GM23248 (cell line): ENCODE data around the gene ARID5B. TPM values are rescaled to one million over a fixed set of nuclear protein-coding genes. Genes with fewer than 3 reads are reported as not detected.
A peak's percentile ranks its signal among the peaks of the same experiment; 100 is the strongest.

Source experiments
- DNase-seq: peaks from one replicate; pipeline ENCODE4 v3.0.0-alpha.2; 2015
- H2AFZ ChIP-seq: fragments of 200-600 bp; sonication (generic); 2 replicates; pipeline ENCODE4 v1.6.1; 2016; ENCODE audit warnings: antibody characterized with exemption
- H3F3A ChIP-seq: fragments of 200-600 bp; sonication (generic); 2 replicates; pipeline ENCODE4 v1.6.1; 2016; ENCODE audit warnings: mild to moderate bottlenecking, antibody characterized with exemption, mixed run types; ENCODE audit not compliant: insufficient read depth
- H3K27ac ChIP-seq: fragments of 200-600 bp; sonication (generic); 2 replicates; pipeline ENCODE4 v1.5.1; 2016; ENCODE audit warnings: mild to moderate bottlenecking
- H3K27me3 ChIP-seq: fragments of 200-600 bp; sonication (generic); replicated peaks from 2 replicates; pipeline ENCODE4 v1.6.1; 2016; ENCODE audit warnings: mild to moderate bottlenecking; ENCODE audit not compliant: insufficient read depth
- H3K36me3 ChIP-seq: fragments of 200-600 bp; sonication (generic); 2 replicates; pipeline ENCODE4 v1.6.1; 2016; ENCODE audit warnings: low read depth, mild to moderate bottlenecking
- H3K4me1 ChIP-seq: fragments of 200-600 bp; sonication (generic); 2 replicates; pipeline ENCODE4 v1.6.1; 2016; ENCODE audit warnings: mild to moderate bottlenecking; ENCODE audit not compliant: insufficient read depth
- H3K4me2 ChIP-seq: fragments of 200-600 bp; sonication (generic); one replicate; pipeline ENCODE4 v1.6.1; 2016; ENCODE audit warnings: mild to moderate bottlenecking; ENCODE audit not compliant: unreplicated experiment
- H3K4me3 ChIP-seq: fragments of 200-600 bp; sonication (generic); 2 replicates; pipeline ENCODE4 v1.5.1; 2016; ENCODE audit warnings: mild to moderate bottlenecking
- H3K79me2 ChIP-seq: fragments of 200-600 bp; sonication (generic); 2 replicates; pipeline ENCODE4 v1.6.1; 2016; ENCODE audit warnings: mild to moderate bottlenecking; ENCODE audit not compliant: insufficient read depth
- H3K9ac ChIP-seq: fragments of 200-600 bp; sonication (generic); 2 replicates; pipeline ENCODE4 v1.6.1; 2016; ENCODE audit warnings: mild to moderate bottlenecking
- H3K9me2 ChIP-seq: fragments of 200-600 bp; sonication (generic); 2 replicates; pipeline ENCODE4 v1.6.1; 2016; ENCODE audit warnings: mixed run types, mild to moderate bottlenecking, moderate library complexity; ENCODE audit not compliant: insufficient read depth
- H3K9me3 ChIP-seq: fragments of 200-600 bp; sonication (generic); one replicate; pipeline ENCODE4 v1.6.1; 2017; ENCODE audit warnings: low read depth
- H4K20me1 ChIP-seq: fragments of 200-600 bp; sonication (generic); 2 replicates; pipeline ENCODE4 v1.6.0; 2016; ENCODE audit not compliant: insufficient read depth
- EZH2 ChIP-seq: fragments of 200-600 bp; sonication (generic); IDR thresholded peaks from 2 replicates; pipeline ENCODE4 v1.6.1; 2018; ENCODE audit warnings: antibody characterized with exemption, mild to moderate bottlenecking; ENCODE audit not compliant: insufficient read depth, poor library complexity, severe bottlenecking
- EZH2phosphoT487 ChIP-seq: fragments of 200-600 bp; sonication (generic); IDR thresholded peaks from 2 replicates; pipeline ENCODE4 v1.6.1; 2018; ENCODE audit warnings: antibody characterized with exemption, moderate library complexity, mild to moderate bottlenecking, low read depth; ENCODE audit not compliant: insufficient read depth
- WGBS, 2 experiments: methylation state at CpG; one replicate each; pipeline ENCODE4 v1.1.6; 2015 to 2017; ENCODE audit warnings: low lambda C conversion rate in 2 of 2, low coverage in 1 of 2; ENCODE audit errors: missing lambda C conversion rate in 2 of 2; 5-methylcytosine and 5-hydroxymethylcytosine counted together
- in situ Hi-C: fragments of 300-500 bp; cut with MboI; formaldehyde crosslinking; loops from 2 replicates; pipeline ENCODE4 v1.15.0; 2020
- polyA plus RNA-seq: library from polyadenylated mRNA; unstranded; fragments of >200 nt; fragmentation: Nextera tagmentation; extraction: Ambion mirVana; gene quantifications from 2 replicates; pipeline ENCODE4 v1.2.1, GENCODE V29; 2016
- total RNA-seq: library from RNA; depleted of rRNA; stranded (reverse); fragments of >200 nt; shearing (Covaris generic); gene quantifications from 2 replicates; pipeline ENCODE4 v1.2.3, GENCODE V29; 2014

Gene ARID5B
- total and polyA plus RNA-seq, 2 experiments from 2014 or later = 56.7 to 78.8 TPM

- TF ChIP-seq EZH2phosphoT487 = no peak
- TF ChIP-seq EZH2 = no peak
- Histone ChIP-seq H3K4me2 (peak overlapping the region; percentile 76), H3K4me3 (peak overlapping the region; percentile 35), H3K4me1 (peaks cover 67% of the 10 kb centered on the region), H3K9me3 (no peaks in the 10 kb centered on the region), H3F3A (peaks cover 57% of the 10 kb centered on the region), H4K20me1 (no peaks in the 10 kb centered on the region), H3K9me2 (no peaks in the 10 kb centered on the region), H3K27me3 (no peaks in the 10 kb centered on the region), H3K27ac (peak overlapping the region; percentile 80), H2AFZ (no peak overlapping the region), H3K36me3 (no peaks in the 10 kb centered on the region), H3K79me2 (peaks cover 18% of the 10 kb centered on the region), H3K9ac (no peak overlapping the region)
- DNase-seq = peak; percentile 55
- in situ Hi-C loops = no loop called here
- 72 to 74% methylated on average over 3 of the region's 3 CpGs for WGBS, 2 experiments
These were observed 38.4 kb downstream of the ARID5B start for GRCh38 chr10:61939902-61940301.

DNA sequence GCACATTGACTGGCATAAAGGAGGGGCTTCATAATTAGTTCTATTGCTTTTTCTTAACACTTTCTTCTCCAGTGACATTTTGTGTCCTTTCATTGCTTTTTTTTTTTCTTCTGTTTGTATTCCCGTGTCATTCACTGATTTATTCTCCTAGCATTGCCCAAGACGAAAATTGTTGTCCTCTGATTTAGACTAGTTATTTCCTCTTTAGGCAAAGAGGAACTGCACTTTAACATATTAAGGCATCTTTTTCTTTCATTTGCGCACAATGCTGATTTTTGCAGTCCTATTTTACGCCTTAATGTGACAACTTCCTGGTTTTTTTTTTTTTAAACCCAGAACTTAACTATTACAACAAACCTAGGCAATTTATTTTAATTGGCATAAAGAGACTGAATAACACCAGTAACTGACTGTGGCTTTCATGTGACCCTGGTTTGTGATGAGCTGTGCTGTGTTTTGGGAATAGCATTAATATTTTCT, 39.7 kb downstream of the ARID5B start:
- DNase-seq = no peak
- TF ChIP-seq EZH2phosphoT487 (no peak), EZH2 (no peak)
- in situ Hi-C loops = no loop called here
- Histone ChIP-seq H3K9me2 (no peaks in the 10 kb centered on the region), H3K27me3 (no peaks in the 10 kb centered on the region), H3K4me2 (no peak overlapping the region), H3K27ac (no peak overlapping the region), H3F3A (peaks cover 60% of the 10 kb centered on the region), H3K9me3 (no peaks in the 10 kb centered on the region), H3K4me1 (peaks cover 63% of the 10 kb centered on the region), H4K20me1 (no peaks in the 10 kb centered on the region), H3K9ac (no peak overlapping the region), H2AFZ (no peak overlapping the region), H3K36me3 (no peaks in the 10 kb centered on the region), H3K4me3 (no peak overlapping the region), H3K79me2 (peaks cover 15% of the 10 kb centered on the region)
- WGBS, 2 experiments = 87 to 89% methylated on average over 4 of the region's 4 CpGs

DNA sequence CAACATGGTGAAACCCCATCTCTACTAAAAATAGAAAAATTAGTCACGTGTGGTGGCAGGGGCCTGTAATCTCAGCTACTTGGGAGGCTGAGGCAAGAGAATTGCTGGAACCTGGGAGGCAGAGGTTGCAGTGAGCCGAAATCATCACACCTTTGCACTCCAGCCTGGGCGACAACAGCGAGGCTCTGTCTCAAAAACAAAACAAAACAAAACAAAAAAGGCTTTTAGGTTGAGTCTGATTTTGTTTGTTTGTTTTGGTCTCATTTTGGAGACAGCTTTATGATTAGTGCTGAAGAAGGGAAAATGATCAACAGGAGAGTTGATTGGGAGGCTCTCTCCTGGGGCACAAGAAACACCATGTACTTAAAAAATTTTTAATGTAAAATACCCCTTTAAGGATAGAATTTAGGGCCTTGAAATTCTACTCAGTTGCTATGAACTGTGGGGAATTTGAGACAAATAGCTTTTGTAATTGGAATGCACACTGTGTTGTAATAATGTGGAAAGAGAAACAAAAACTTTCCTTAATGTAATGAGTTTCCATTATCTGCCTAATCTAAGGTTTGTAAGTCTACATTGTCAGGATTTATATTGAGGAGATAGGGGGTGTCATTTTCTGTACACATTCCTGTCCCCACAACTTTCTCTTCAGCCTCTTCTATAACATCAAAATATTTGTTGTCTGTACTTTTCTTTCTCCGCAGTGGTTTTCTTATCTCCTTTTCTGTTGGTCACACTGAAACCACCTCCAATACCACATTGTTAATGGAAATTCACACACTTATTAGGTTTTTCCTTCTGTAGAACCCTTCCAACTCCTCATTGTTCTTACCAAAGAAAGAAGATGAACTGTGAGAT, 41.3 kb downstream of the ARID5B start:
- Histone ChIP-seq H3F3A (peaks cover 48% of the 10 kb centered on the region), H3K79me2 (peaks cover 16% of the 10 kb centered on the region; the same call in 1 of the 2 replicates), H3K4me3 (peak overlapping the region; percentile 41), H4K20me1 (no peaks in the 10 kb centered on the region), H3K36me3 (no peaks in the 10 kb centered on the region), H3K27ac (peak overlapping the region; percentile 79), H3K9ac (peak overlapping the region; percentile 36), H3K4me1 (peaks cover 51% of the 10 kb centered on the region), H2AFZ (peak overlapping the region; percentile 55), H3K4me2 (peak overlapping the region; percentile 66), H3K27me3 (no peaks in the 10 kb centered on the region), H3K9me2 (no peaks in the 10 kb centered on the region), H3K9me3 (no peaks in the 10 kb centered on the region)
- in situ Hi-C loops = no loop called here
- TF ChIP-seq EZH2phosphoT487 (no peak), EZH2 (no peak)
- peak; percentile 62 for DNase-seq
- 84% methylated on average over 5 of the region's 5 CpGs for WGBS, 2 experiments

GRCh38 chr10:61943674-61944378, 42.3 kb downstream of the ARID5B start:
- H3K9me2 ChIP-seq = no peaks in the 10 kb centered on the region
- in situ Hi-C loops = no loop called here
- H3K4me1 ChIP-seq = peaks cover 41% of the 10 kb centered on the region
- H3F3A ChIP-seq = peaks cover 38% of the 10 kb centered on the region
- no peaks in the 10 kb centered on the region for H3K36me3 ChIP-seq
- H2AFZ ChIP-seq = peak overlapping the region; percentile 55
- no peaks in the 10 kb centered on the region for H3K27me3 ChIP-seq
- H3K9ac ChIP-seq = peak overlapping the region; percentile 36
- peak; percentile 77 for DNase-seq
- peaks cover 18% of the 10 kb centered on the region; the same call in 1 of the 2 replicates for H3K79me2 ChIP-seq
- no peak for TF ChIP-seq EZH2phosphoT487
- no peak for TF ChIP-seq EZH2
- peak overlapping the region; percentile 41 for H3K4me3 ChIP-seq
- 2 to 15% methylated on average over 1 of the region's 1 CpG for WGBS, 2 experiments
- H3K4me2 ChIP-seq = peak overlapping the region; percentile 66
- peak overlapping the region; percentile 79 for H3K27ac ChIP-seq
- no peaks in the 10 kb centered on the region for H3K9me3 ChIP-seq
- no peaks in the 10 kb centered on the region for H4K20me1 ChIP-seq
